K562 (cell line): ENCODE data around the gene CTBP2. TPM values are rescaled to one million over a fixed set of nuclear protein-coding genes. Genes with fewer than 3 reads are reported as not detected.

Experiments used
- ATAC-seq: fragments of 200-7000 bp; cut with Tn5 transposase; 3 replicates; pipeline ENCODE4 v1.9.1; 2020; ENCODE audit warnings: moderate library complexity
- BruUV-seq: library from RNA; stranded (reverse); fragments of 400-500 nt; replicated peaks from 2 replicates; lab custom pipeline; 2021; lab: Mats Ljungman, UMichigan
- CTCF ChIA-PET: fragments of 300-600 bp; formaldehyde crosslinking; extraction: SDS; loops from one replicate; lab custom pipeline; 2021; ENCODE audit warnings: low intra/inter-chr PET ratio; lab: Yijun Ruan, JAX
- POLR2A ChIA-PET: fragments of 300-600, 350-650 bp; sonication (Branson Sonifier 250); formaldehyde crosslinking; extraction: SDS; loops from one replicate; lab custom pipeline; 2021; ENCODE audit warnings: antibody characterized with exemption, inconsistent platforms; lab: Yijun Ruan, JAX
- DNase-seq, 4 experiments: peaks; one replicate each; pipeline versions ENCODE4 v3.0.0 to v3.0.0-alpha.2; 2011 to 2018; ENCODE audit warnings: low spot score in 3 of 4, mixed read lengths in 3 of 4; ENCODE audit errors: extremely low read depth in 1 of 4
- FAIRE-seq: peaks from 2 replicates; lab custom pipeline; 2011; peaks lifted over from hg19 to GRCh38; lab: Jason Lieb, UNC
- H2AFZ ChIP-seq: 2 replicates; pipeline ENCODE4 v1.6.0; 2011; ENCODE audit warnings: low read depth, low read length, control low read depth, inconsistent platforms
- H3K27ac ChIP-seq: fragments of 200-600 bp; 3 replicates; pipeline ENCODE4 v1.8.0; 2011; ENCODE audit warnings: low read depth, mild to moderate bottlenecking, control low read depth, inconsistent platforms, low read length, moderate library complexity, mixed read lengths; ENCODE audit errors: extremely low read depth
- H3K27me3 ChIP-seq, 2 experiments: fragments of 300-600 bp in 1 of 2; 2 replicates in 1 of 2; 3 replicates in 1 of 2; pipeline versions ENCODE4 v1.6.0 to v1.8.0; 2011; ENCODE audit warnings: inconsistent platforms in 2 of 2, low read length in 2 of 2, mild to moderate bottlenecking in 1 of 2, mixed read lengths in 1 of 2, moderate library complexity in 1 of 2; ENCODE audit not compliant: control insufficient read depth in 2 of 2, insufficient read depth in 2 of 2
- H3K36me3 ChIP-seq: fragments of 300-600 bp; 3 replicates; pipeline ENCODE4 v1.8.0; 2011; ENCODE audit warnings: mild to moderate bottlenecking, low read length, inconsistent platforms; ENCODE audit not compliant: control insufficient read depth, insufficient read depth
- H3K4me1 ChIP-seq, 2 experiments: fragments of 200-600 bp in 1 of 2; replicated peaks in 1 of 2; 2 replicates in 1 of 2; 3 replicates in 1 of 2; pipeline versions ENCODE4 v1.5.1 to v1.8.0; 2011; ENCODE audit warnings: inconsistent platforms in 2 of 2, low read length in 2 of 2, mild to moderate bottlenecking in 1 of 2, mixed read lengths in 1 of 2, moderate library complexity in 1 of 2; ENCODE audit not compliant: control insufficient read depth in 2 of 2, insufficient read depth in 2 of 2
- H3K4me2 ChIP-seq: 2 replicates; pipeline ENCODE4 v1.6.1; 2011; ENCODE audit warnings: low read length, control low read depth, inconsistent platforms, mixed read lengths; ENCODE audit not compliant: insufficient read depth
- H3K4me3 ChIP-seq: fragments of 200-600 bp; sonication (generic), shearing (Covaris generic); 2 replicates; pipeline ENCODE4 v1.5.1; 2016; ENCODE audit warnings: control low read depth, inconsistent platforms
- H3K79me2 ChIP-seq: fragments of 200-600 bp; 3 replicates; pipeline ENCODE4 v1.8.0; 2011; ENCODE audit warnings: low read length, inconsistent platforms; ENCODE audit not compliant: control insufficient read depth, insufficient read depth
- H3K9ac ChIP-seq, 2 experiments: 2 replicates each; pipeline versions ENCODE4 v1.6.0 to v1.6.1; 2011; ENCODE audit warnings: low read depth in 2 of 2, low read length in 2 of 2, control low read depth in 1 of 2, inconsistent platforms in 1 of 2, mild to moderate bottlenecking in 1 of 2, mixed read lengths in 1 of 2; ENCODE audit not compliant: insufficient read depth in 1 of 2
- H3K9me1 ChIP-seq: one replicate; pipeline ENCODE4 v1.6.0; 2011; ENCODE audit warnings: inconsistent platforms, mild to moderate bottlenecking, low read length, moderate library complexity; ENCODE audit not compliant: control insufficient read depth, insufficient read depth
- H3K9me3 ChIP-seq: replicated peaks from 2 replicates; pipeline ENCODE4 v1.5.1; 2011; ENCODE audit warnings: low read depth, low read length, inconsistent platforms; ENCODE audit not compliant: control insufficient read depth, insufficient read depth
- H4K20me1 ChIP-seq: replicated peaks from 2 replicates; pipeline ENCODE4 v1.6.1; 2011; ENCODE audit warnings: low read length, inconsistent platforms, mixed read lengths; ENCODE audit not compliant: control insufficient read depth, insufficient read depth
- BHLHE40 ChIP-seq: IDR thresholded peaks from 2 replicates; pipeline ENCODE4 v1.6.1; 2011; ENCODE audit warnings: low read length, improper control_type of control experiment
- CBFA2T2 ChIP-seq: fragments of 450-650 bp; conservative IDR thresholded peaks from 2 replicates; pipeline ENCODE4 v1.6.1; 2017; ENCODE audit warnings: mild to moderate bottlenecking
- CHD1 ChIP-seq: fragments of 200-600 bp; sonication (generic); IDR thresholded peaks from one replicate; pipeline ENCODE4 v1.6.1; 2012; ENCODE audit warnings: mild to moderate bottlenecking, moderate library complexity, low read length, inconsistent platforms
- CSDE1 ChIP-seq, 2 experiments: fragments of 450-650 bp; IDR thresholded peaks; 2 replicates each; pipeline ENCODE4 v1.6.1; 2016; ENCODE audit warnings: mild to moderate bottlenecking in 1 of 2
- EGR1 ChIP-seq: fragments of 450-650 bp; conservative IDR thresholded peaks from 2 replicates; pipeline ENCODE4 v1.6.1; 2017; ENCODE audit warnings: mild to moderate bottlenecking
- ETV1 ChIP-seq: fragments of 450-650 bp; conservative IDR thresholded peaks from 2 replicates; pipeline ENCODE4 v1.6.1; 2016; ENCODE audit warnings: missing genetic modification characterization, control low read depth, low read depth, missing compliant biosample characterization
- KDM1A ChIP-seq, 2 experiments: fragments of 450-650 bp; IDR thresholded peaks; 2 replicates each; pipeline ENCODE4 v1.6.1; 2016; ENCODE audit warnings: mild to moderate bottlenecking in 2 of 2
- NCOR1 ChIP-seq: fragments of 450-650 bp; IDR thresholded peaks from 2 replicates; pipeline ENCODE4 v1.6.1; 2016; ENCODE audit warnings: mild to moderate bottlenecking, moderate library complexity
- RBM14 ChIP-seq: fragments of 200-400 bp; formaldehyde crosslinking; IDR thresholded peaks from 2 replicates; pipeline ENCODE4 v1.6.1; 2018; ENCODE audit warnings: low read depth, mild to moderate bottlenecking, low read length, moderate library complexity, borderline replicate concordance; ENCODE audit not compliant: insufficient read depth
- RBM17 ChIP-seq: fragments of 200-400 bp; formaldehyde crosslinking; IDR thresholded peaks from 2 replicates; pipeline ENCODE4 v1.6.1; 2017; ENCODE audit warnings: low read depth, mild to moderate bottlenecking, low read length, borderline replicate concordance
- SAFB2 ChIP-seq: fragments of 200-400 bp; formaldehyde crosslinking; IDR thresholded peaks from 2 replicates; pipeline ENCODE4 v1.6.1; 2018; ENCODE audit warnings: borderline replicate concordance, low read length, low read depth, moderate library complexity; ENCODE audit not compliant: severe bottlenecking
- SRF ChIP-seq, 2 experiments: fragments of 250-450, 450-650 bp in 1 of 2; sonication (Bioruptor Pico) in 1 of 2; sonication (generic) in 1 of 2; formaldehyde crosslinking; IDR thresholded peaks; 2 replicates each; pipeline versions ENCODE4 v1.5.0 to v1.5.1; 2020 to 2022; ENCODE audit warnings: mild to moderate bottlenecking in 1 of 2, missing genetic modification reagents in 1 of 2
- TSC22D4 ChIP-seq: fragments of 450-650 bp; IDR thresholded peaks from 2 replicates; pipeline ENCODE4 v1.6.1; 2016; ENCODE audit warnings: missing genetic modification characterization, missing biosample characterization, control low read depth
- ZNF408 ChIP-seq: fragments of 250-450 bp; sonication (Bioruptor Pico); IDR thresholded peaks from 2 replicates; pipeline ENCODE4 v1.4.0; 2020; ENCODE audit warnings: low read depth, mild to moderate bottlenecking, moderate library complexity
- WGBS: fragments of 100-300 bp; shearing (Covaris generic); methylation state at CpG from one replicate; pipeline ENCODE4 v1.1.6; 2016; ENCODE audit warnings: low coverage, mixed read lengths; ENCODE audit not compliant: insufficient coverage; ENCODE audit errors: missing lambda C conversion rate; 5-methylcytosine and 5-hydroxymethylcytosine counted together
- in situ Hi-C: fragments of 300-500 bp; cut with MboI; formaldehyde crosslinking; loops from 4 replicates; pipeline ENCODE4 v1.15.0; 2018; ENCODE audit warnings: inconsistent platforms, mixed read lengths
- intact Hi-C: fragments of 100-400 bp; cut with micrococcal nuclease; formaldehyde crosslinking; loops from 2 replicates; pipeline ENCODE4 v1.14.2; 2022
- polyA plus RNA-seq, 8 experiments: library from polyadenylated mRNA; depleted of rRNA in 4 of 8; stranded (reverse) in 5 of 8; unstranded in 3 of 8; fragments of >200 nt; fragmentation: Nextera tagmentation in 2 of 8; fragmentation: Illumina TruSeq in 1 of 8; extraction: Ambion mirVana in 2 of 8; extraction: Trizol in 1 of 8; gene quantifications; 2 replicates each; pipeline versions ENCODE4 v1.2.1 to v1.2.3, GENCODE V29; 2011 to 2014; ENCODE audit warnings: inconsistent platforms in 1 of 8, missing spikeins in 1 of 8
- total RNA-seq, 7 experiments: library from RNA; depleted of rRNA in 6 of 7; stranded (reverse); fragments of >200 nt in 6 of 7; fragmentation: Illumina TruSeq in 2 of 7; extraction: Trizol in 2 of 7; gene quantifications; 2 replicates each; pipeline versions ENCODE4 v1.2.1 to v1.2.3, GENCODE V29; 2011 to 2021; ENCODE audit warnings: low replicate concordance in 1 of 7
- TF ChIP-seq, protein P1 (sequence below): fragments of 200-800 bp; sonication (Bioruptor generic); IDR thresholded peaks from 2 replicates; pipeline ENCODE4 v1.6.1; 2016; ENCODE audit warnings: missing genetic modification characterization, missing compliant biosample characterization
- TF ChIP-seq, protein P2 (sequence below): sonication (generic); formaldehyde crosslinking; IDR thresholded peaks from 2 replicates; pipeline ENCODE4 v1.8.1; 2023; ENCODE audit warnings: mild to moderate bottlenecking, missing genetic modification reagents

CTBP2 gene
- total and polyA plus RNA-seq, 9 of the 15 experiments (the other 6 are each of a cell fraction or from before 2014, with no cell fraction given), result 1.3 to 8.8 (median 5.1) TPM

DNA sequence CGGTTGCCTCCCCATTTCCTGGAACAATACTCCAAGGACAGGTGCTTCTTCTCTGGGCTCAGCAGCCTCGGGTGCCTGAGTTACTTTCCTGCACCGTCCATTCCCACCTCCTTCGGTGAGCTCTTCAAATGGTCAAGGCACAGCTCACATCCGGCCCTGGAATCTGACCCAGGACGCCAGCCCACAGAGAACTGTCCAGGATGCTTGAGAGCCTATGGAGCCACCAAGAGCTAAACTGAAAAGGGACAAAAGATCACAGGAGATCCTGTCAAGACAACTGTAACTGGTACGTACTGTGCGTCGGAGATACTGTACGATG is 72.5 kb downstream of the CTBP2 start:
- Histone ChIP-seq H3K36me3 (peaks cover 38% of the 10 kb centered on the region; the same call in 2 of the 3 replicates), H3K9me3 (no peaks in the 10 kb centered on the region), H3K79me2 (peaks cover 38% of the 10 kb centered on the region), H3K4me3 (no peak overlapping the region), H3K9ac (no peak overlapping the region), H3K4me2 (no peak overlapping the region), H3K4me1 (no peaks in the 10 kb centered on the region; a peak in 1 of 5 replicates), H2AFZ (no peak overlapping the region), H3K27ac (no peak overlapping the region), H3K9me1 (no peaks in the 10 kb centered on the region), H4K20me1 (peaks cover 12% of the 10 kb centered on the region), H3K27me3 (no peaks in the 10 kb centered on the region)
- ChIA-PET CTCF (no interaction called here), POLR2A (interaction anchor here (0.6 kb wide), 1 partner anchor 161 kb away, joined by 3 read pairs; no protein-coding TSS in a partner anchor)
- BruUV-seq, result no TSS peak
- WGBS, result 96% methylated on average over 9 of the region's 10 CpGs
- DNase-seq (no peak), ATAC-seq (no peak), FAIRE-seq (no peak)
- intact Hi-C loops (no loop called here), in situ Hi-C loops (no loop called here)
- TF ChIP-seq CHD1, result no peak
- no peak for TF ChIP-seq RBM14
- TF ChIP-seq, protein P1, sequence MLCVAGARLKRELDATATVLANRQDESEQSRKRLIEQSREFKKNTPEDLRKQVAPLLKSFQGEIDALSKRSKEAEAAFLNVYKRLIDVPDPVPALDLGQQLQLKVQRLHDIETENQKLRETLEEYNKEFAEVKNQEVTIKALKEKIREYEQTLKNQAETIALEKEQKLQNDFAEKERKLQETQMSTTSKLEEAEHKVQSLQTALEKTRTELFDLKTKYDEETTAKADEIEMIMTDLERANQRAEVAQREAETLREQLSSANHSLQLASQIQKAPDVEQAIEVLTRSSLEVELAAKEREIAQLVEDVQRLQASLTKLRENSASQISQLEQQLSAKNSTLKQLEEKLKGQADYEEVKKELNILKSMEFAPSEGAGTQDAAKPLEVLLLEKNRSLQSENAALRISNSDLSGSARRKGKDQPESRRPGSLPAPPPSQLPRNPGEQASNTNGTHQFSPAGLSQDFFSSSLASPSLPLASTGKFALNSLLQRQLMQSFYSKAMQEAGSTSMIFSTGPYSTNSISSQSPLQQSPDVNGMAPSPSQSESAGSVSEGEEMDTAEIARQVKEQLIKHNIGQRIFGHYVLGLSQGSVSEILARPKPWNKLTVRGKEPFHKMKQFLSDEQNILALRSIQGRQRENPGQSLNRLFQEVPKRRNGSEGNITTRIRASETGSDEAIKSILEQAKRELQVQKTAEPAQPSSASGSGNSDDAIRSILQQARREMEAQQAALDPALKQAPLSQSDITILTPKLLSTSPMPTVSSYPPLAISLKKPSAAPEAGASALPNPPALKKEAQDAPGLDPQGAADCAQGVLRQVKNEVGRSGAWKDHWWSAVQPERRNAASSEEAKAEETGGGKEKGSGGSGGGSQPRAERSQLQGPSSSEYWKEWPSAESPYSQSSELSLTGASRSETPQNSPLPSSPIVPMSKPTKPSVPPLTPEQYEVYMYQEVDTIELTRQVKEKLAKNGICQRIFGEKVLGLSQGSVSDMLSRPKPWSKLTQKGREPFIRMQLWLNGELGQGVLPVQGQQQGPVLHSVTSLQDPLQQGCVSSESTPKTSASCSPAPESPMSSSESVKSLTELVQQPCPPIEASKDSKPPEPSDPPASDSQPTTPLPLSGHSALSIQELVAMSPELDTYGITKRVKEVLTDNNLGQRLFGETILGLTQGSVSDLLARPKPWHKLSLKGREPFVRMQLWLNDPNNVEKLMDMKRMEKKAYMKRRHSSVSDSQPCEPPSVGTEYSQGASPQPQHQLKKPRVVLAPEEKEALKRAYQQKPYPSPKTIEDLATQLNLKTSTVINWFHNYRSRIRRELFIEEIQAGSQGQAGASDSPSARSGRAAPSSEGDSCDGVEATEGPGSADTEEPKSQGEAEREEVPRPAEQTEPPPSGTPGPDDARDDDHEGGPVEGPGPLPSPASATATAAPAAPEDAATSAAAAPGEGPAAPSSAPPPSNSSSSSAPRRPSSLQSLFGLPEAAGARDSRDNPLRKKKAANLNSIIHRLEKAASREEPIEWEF, result no peak
- TF ChIP-seq, protein P2, sequence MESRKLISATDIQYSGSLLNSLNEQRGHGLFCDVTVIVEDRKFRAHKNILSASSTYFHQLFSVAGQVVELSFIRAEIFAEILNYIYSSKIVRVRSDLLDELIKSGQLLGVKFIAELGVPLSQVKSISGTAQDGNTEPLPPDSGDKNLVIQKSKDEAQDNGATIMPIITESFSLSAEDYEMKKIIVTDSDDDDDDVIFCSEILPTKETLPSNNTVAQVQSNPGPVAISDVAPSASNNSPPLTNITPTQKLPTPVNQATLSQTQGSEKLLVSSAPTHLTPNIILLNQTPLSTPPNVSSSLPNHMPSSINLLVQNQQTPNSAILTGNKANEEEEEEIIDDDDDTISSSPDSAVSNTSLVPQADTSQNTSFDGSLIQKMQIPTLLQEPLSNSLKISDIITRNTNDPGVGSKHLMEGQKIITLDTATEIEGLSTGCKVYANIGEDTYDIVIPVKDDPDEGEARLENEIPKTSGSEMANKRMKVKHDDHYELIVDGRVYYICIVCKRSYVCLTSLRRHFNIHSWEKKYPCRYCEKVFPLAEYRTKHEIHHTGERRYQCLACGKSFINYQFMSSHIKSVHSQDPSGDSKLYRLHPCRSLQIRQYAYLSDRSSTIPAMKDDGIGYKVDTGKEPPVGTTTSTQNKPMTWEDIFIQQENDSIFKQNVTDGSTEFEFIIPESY, result no peak
- TF ChIP-seq CBFA2T2, result no peak
- no peak for TF ChIP-seq ZNF408 (CRISPR knock-in tag)
- no peak for TF ChIP-seq TSC22D4 (tag)
- no peak for TF ChIP-seq NCOR1
- no peak for TF ChIP-seq BHLHE40
- TF ChIP-seq EGR1, result no peak
- no peak for TF ChIP-seq CSDE1 (IDR thresholded peaks at IDR 0.05)
- TF ChIP-seq ETV1, result no peak
- no peak for TF ChIP-seq RBM17
- no peak for TF ChIP-seq SRF (CRISPR knock-in tag; IDR thresholded peaks at IDR 0.05)
- no peak for TF ChIP-seq KDM1A (IDR thresholded peaks at IDR 0.05)
- TF ChIP-seq SAFB2, result no peak
